ENCODE data around the gene CDK5RAP3. TPM values are rescaled to one million over a fixed set of nuclear protein-coding genes. Genes with fewer than 3 reads are reported as not detected.

Gene CDK5RAP3
- total RNA-seq, 1 donor from 2014 or later: 344 TPM

DNA sequence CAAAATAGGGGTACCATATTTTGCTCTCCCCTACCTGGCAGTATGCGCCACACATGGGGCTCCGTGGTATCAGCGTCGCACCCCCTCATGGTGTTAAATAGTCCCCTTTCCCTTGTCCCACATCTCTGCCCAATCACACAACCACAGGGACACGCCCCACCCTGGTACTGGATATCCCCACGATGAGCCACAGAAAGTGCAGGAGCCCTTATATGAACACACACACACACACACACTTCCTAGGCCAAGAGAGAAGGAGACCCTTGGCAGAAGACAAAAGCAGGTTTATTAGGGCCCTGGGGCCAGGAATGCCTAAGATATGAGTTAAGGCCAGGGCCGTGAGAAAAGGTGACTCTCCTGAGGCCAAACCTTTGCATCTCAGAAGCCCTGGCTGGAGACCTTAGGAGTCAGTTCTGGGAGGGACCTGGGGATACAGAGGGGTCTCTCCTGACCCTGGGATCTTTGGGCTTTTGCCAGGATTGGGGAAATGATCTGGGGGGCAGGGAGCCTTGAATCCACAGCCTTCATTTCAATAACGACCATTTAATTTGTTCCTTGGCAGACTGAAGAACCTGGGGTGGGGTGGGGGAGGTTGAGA lies 55.1 kb downstream of the CDK5RAP3 start:
- Mint-ChIP-seq H3K27me3 (peaks cover 57% of the 10 kb centered on the region), H3K4me3 (ENCODE audit: low read depth) (peak overlapping the region; percentile 65), H3K4me1 (ENCODE audit: low read depth) (peaks cover 14% of the 10 kb centered on the region), H3K27ac (no peak overlapping the region), H3K36me3 (ENCODE audit: insufficient read depth) (no peaks in the 10 kb centered on the region), H3K9me3 (ENCODE audit: low read depth) (no peaks in the 10 kb centered on the region)
- TF ChIP-seq, protein P1, sequence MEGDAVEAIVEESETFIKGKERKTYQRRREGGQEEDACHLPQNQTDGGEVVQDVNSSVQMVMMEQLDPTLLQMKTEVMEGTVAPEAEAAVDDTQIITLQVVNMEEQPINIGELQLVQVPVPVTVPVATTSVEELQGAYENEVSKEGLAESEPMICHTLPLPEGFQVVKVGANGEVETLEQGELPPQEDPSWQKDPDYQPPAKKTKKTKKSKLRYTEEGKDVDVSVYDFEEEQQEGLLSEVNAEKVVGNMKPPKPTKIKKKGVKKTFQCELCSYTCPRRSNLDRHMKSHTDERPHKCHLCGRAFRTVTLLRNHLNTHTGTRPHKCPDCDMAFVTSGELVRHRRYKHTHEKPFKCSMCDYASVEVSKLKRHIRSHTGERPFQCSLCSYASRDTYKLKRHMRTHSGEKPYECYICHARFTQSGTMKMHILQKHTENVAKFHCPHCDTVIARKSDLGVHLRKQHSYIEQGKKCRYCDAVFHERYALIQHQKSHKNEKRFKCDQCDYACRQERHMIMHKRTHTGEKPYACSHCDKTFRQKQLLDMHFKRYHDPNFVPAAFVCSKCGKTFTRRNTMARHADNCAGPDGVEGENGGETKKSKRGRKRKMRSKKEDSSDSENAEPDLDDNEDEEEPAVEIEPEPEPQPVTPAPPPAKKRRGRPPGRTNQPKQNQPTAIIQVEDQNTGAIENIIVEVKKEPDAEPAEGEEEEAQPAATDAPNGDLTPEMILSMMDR (IDR thresholded peaks at IDR 0.05; ENCODE audit: unreplicated experiment): no peak
- DNase-seq (ENCODE audit: low spot score, unreplicated experiment): no peak

DNA sequence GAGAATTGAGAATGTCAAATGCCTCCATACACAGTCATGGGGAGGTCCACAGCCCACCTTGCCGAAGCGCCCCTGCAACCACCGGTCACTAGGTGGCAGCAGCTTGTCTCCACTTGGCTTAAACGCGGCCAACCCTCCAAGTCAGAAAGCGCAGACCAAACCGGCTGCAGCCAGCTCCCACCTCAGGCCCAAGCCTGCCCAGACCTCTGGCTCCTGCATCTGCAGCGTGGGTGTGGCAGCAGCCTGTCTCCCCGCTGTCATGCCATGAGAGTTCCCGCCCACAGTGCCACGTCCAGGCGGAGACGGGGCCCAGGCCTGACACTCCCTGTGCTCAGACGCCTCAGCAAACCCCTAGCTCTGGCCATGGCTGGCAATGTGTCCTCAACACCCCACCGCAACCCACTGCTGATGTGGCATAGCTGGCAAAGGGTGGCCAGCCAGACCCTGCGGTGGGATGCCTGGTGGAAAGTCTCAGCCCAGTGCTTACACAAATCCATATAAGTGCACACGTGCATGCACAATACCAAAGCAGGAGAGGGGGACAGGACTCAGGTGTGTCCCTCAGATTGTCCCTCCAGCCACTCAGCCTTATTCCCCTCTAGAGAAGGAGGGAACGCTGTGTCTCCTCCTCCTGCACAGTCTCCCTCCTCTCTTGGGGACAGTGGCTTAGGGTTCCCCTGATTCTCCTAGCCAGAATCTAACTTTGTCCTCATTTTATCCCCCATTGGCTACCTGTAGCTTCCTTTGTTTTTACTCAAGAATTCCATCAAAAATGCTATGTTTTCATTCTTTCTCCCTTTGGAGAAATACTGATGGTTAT lies 55.8 kb downstream of the CDK5RAP3 start:
- Mint-ChIP-seq H3K4me3 (ENCODE audit: low read depth) (no peak overlapping the region), H3K36me3 (ENCODE audit: insufficient read depth) (no peaks in the 10 kb centered on the region)

DNA sequence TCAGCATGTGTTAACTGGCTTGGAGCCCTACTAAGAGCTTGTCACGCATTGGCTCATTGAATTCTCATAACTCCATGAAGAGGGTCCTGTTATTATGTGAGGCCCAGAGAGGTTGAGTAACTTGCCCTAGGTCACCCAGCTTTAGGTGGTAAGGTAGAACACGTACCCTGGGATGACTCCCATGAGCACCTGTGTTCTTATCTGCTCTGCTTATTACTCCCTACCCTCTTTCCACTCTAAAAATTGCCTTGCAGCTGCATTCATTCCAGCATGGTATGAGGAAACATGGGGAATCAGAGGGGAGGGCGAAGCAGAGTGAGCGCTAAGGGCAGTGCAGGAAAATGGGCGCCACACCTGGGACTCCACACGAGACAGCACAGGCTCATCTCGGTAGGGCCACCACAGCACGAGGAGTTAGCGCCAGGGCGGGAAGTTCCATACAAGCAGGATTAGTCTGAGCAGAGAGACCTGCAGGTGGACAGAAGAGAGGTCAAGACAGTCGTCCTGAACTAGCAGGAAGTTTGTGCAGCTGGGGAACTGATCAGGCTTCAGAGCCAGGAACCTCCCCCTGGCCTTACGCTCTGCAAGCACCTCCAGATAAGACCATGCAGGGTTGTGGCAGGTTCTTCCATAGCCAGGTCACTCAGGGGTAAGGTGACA lies 56.5 kb downstream of the CDK5RAP3 start:
- no peak for DNase-seq (ENCODE audit: low spot score, unreplicated experiment)
- H3K27ac Mint-ChIP-seq: no peak overlapping the region
- H3K27me3 Mint-ChIP-seq: peaks cover 62% of the 10 kb centered on the region

More for the DNA sequence above, 55.8 kb downstream of the CDK5RAP3 start:
- Mint-ChIP-seq H3K9me3 (ENCODE audit: low read depth) (no peaks in the 10 kb centered on the region), H3K27me3 (peaks cover 58% of the 10 kb centered on the region), H3K27ac (no peak overlapping the region), H3K4me1 (ENCODE audit: low read depth) (peaks cover 14% of the 10 kb centered on the region)
- peak; percentile 83 for DNase-seq (ENCODE audit: low spot score, unreplicated experiment)
- TF ChIP-seq, protein P1 (IDR thresholded peaks at IDR 0.05; ENCODE audit: unreplicated experiment): peak; percentile 91

DNA sequence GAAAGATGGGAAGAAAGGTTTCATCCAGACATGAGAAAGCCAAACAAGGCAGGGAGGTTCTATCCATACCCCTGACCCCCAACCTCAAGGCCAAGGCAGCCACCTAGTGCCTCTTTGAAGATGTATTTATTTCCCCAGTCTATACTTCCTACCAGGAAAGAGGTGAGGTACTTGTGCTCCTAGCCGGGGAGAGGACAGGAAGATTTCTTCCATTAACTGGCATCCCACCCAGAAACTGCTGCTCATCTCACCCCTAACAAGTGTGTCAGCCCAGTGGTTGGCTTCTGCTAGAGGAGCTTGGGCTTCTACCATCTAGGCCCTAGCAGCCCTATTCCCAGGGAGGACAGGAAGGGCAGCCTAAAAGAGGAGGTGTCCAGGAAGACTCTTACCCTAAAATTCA lies 57.8 kb downstream of the CDK5RAP3 start:
- H3K36me3 Mint-ChIP-seq (ENCODE audit: insufficient read depth): no peaks in the 10 kb centered on the region
- TF ChIP-seq, protein P1 (IDR thresholded peaks at IDR 0.05; ENCODE audit: unreplicated experiment): no peak
- no peak for DNase-seq (ENCODE audit: low spot score, unreplicated experiment)
- peaks cover 9% of the 10 kb centered on the region for H3K4me1 Mint-ChIP-seq (ENCODE audit: low read depth)
- no peak overlapping the region for H3K4me3 Mint-ChIP-seq (ENCODE audit: low read depth)
- no peak overlapping the region for H3K27ac Mint-ChIP-seq
- H3K9me3 Mint-ChIP-seq (ENCODE audit: low read depth): no peaks in the 10 kb centered on the region
- H3K27me3 Mint-ChIP-seq: peaks cover 70% of the 10 kb centered on the region

More for the DNA sequence above, 56.5 kb downstream of the CDK5RAP3 start:
- Mint-ChIP-seq H3K4me3 (ENCODE audit: low read depth) (no peak overlapping the region), H3K4me1 (ENCODE audit: low read depth) (peaks cover 14% of the 10 kb centered on the region), H3K9me3 (ENCODE audit: low read depth) (no peaks in the 10 kb centered on the region), H3K36me3 (ENCODE audit: insufficient read depth) (no peaks in the 10 kb centered on the region)
- TF ChIP-seq, protein P1 (IDR thresholded peaks at IDR 0.05; ENCODE audit: unreplicated experiment): no peak

DNA sequence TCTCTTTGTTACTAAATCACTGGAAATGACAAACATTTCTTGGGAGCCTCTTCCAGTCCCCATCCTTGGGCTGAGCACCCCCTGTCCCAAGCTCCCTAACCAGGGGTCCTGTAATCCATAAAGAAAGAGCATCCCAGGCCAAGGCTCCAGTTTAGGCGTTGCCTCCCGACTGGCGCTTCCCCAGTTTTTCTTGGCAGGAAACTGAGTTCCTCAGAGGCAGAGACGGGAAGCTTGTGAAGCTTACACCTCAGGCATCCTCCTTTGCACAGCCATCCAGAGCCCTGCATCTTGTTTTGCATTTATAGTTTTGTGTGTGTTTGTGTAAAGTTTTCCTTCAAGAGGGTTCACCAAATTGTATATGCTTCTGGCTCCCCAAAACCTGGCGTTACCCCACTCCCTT lies 59.6 kb downstream of the CDK5RAP3 start:
- Mint-ChIP-seq H3K4me1 (ENCODE audit: low read depth) (peaks cover 1% of the 10 kb centered on the region), H3K27me3 (peaks cover 64% of the 10 kb centered on the region), H3K27ac (no peak overlapping the region), H3K36me3 (ENCODE audit: insufficient read depth) (no peaks in the 10 kb centered on the region), H3K9me3 (ENCODE audit: low read depth) (no peaks in the 10 kb centered on the region), H3K4me3 (ENCODE audit: low read depth) (no peak overlapping the region)
- TF ChIP-seq, protein P1 (IDR thresholded peaks at IDR 0.05; ENCODE audit: unreplicated experiment): no peak
- no peak for DNase-seq (ENCODE audit: low spot score, unreplicated experiment)
